NCI-H128 (cell line): ENCODE results near the gene PCGF5.
"Not testable (repeated sequence)": the region's sequence is repeated elsewhere in the genome, so short reads cannot be mapped to it uniquely, and the experiment has no call there.

Experiments used
- DNase-seq: peaks from one replicate; lab custom pipeline; 2025; ENCODE audit not compliant: unreplicated experiment; lab: John Stamatoyannopoulos, UW

PCGF5 gene

GRCh38 chr10:91220194-91220953 is at the start of gene PCGF5:
PCGF5 (plus strand) TSS chr10:91220663; CDS start chr10:91222872, 2,209 bp downstream.
- DNase-seq = peak; percentile 31

GRCh38 chr10:91171485-91171884 is 49.0 kb upstream of the PCGF5 start:
- no peak for DNase-seq

GRCh38 chr10:91172348-91172747 is 48.1 kb upstream of the PCGF5 start:
- no peak for DNase-seq

DNA sequence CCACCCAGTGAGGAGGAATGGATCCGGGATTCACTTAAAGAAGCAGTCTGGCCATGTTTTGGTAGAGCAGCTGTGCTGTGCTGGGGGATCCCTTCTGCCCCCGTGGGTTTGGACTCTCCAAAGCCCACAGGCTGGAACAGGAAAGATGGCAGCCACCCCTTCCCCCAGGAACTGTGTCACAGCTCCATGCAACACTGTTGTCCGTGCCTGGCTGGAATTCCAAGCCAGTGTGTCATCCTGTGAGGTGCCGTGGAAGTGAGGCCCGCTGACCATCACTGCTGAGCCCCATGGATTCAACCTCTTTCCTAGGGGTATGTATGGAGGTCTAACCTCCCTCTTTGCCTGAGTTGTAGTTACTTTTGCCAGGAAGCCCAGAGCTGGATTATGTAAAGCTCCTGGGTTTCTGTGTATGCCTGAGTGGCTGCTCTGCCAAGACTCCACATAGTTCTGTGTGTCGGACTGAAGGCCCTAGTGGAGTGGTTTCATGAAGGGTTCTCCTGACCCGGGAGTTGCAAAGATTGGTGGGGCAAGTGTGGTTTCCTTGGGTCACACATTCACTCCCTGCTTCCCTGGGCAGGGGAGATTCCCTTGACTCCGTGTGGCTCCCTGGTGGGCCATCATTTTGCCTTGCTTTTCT is 35.1 kb upstream of the PCGF5 start:
- DNase-seq = no peak

GRCh38 chr10:91187156-91187555 is 33.3 kb upstream of the PCGF5 start:
- DNase-seq = no peak

- DNase-seq = not testable (repeated sequence)
Observed at GRCh38 chr10:91188010-91188409, 32.5 kb upstream of the PCGF5 start.

DNA sequence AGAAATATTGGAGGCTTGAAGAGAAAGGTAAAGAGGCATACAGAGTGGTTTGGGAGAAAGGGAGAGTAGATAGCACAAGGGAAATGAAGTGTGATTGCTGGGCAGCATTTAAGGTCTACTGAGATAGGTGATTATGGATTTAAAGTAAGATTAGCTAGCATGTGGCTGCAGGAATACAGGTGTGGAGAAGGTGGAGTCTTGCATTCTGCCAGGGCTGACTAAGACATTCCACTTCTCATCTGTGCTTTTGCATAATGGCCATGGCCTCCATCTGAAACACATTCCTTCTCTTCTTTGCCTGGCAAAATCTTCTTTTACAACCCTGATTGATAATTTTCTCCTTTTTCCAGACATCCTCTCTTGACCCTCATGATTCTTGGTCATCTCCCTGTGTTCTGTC is 31.6 kb upstream of the PCGF5 start:
- DNase-seq = no peak

DNA sequence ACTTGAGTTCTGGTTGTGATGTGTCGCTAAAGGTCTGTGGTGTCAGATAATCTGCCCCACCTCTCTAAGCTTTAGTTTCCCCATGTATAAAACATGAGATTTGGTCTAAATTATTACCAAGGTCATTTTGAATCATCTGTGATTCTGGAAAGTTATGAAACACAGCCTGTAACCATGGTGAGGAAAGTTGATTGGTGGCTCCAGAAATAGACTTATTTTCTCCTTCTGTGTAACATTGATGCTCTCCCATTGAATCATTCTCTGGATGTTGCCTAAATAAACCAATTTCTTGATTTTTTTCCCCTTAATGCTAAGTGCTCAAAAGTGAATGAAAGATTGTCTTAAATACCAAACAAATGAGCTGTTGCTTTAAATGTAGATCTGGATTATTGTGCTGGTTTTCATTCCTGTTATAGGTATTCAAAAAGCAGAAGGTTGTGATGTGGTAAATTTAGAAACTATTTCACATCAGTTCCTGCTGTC is 30.0 kb upstream of the PCGF5 start:
- DNase-seq = no peak

- no peak for DNase-seq
Observed at GRCh38 chr10:91190876-91191583, 29.4 kb upstream of the PCGF5 start.

- DNase-seq = no peak
Observed at GRCh38 chr10:91191584-91191919, 28.9 kb upstream of the PCGF5 start.

DNA sequence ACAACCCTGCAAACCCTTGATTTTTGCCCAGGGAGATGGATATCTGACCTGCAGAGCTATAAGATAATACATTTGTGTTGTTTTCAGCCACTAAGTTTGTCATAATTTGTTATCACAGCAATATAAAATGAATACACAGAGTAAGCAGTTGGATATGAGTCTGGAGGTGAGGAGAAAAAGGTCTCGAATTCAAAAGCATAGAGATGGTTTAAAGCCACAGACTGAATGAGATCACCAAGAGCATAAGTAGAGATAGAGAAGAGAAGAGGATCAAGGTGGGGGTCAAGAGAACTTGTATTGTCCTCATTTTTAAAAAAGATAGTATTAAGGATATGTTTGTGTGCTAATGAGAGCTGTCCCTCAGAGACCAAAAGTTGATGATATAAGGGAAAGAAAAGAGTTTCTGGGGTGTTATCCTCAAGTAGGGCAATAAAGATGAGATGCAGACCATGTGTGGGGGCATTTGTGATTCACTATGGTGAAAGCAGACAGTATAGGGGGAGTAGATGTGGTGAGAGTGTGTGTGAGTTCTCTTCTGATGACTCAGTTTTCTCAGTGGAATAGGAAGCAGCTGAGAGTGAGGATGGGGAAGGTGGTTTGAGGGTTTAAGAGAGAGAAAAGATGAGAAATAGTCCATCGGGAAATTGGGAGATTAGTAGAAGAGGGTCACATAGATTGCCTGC is 25.8 kb upstream of the PCGF5 start:
- no peak for DNase-seq

GRCh38 chr10:91196268-91197048 is 24.0 kb upstream of the PCGF5 start:
- no peak for DNase-seq

DNA sequence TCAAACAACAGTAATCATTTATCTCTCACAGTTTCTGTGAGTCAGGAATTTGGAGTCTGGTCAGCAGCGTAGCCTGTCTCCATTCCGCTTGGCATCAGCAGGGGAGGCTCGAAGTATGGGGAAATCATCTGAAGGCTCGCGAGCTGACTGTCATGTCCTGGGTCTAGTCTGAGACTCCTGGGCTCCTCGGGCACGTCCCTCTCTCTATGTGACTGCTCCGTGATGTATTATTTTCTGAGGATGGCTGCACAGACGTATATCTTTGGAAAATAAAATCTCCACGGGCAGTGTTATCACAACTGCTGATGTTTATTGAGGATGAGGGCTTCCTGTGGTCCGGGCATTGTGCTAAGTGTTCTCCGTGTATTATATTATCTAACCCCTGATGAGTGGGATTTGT is 23.3 kb upstream of the PCGF5 start:
- no peak for DNase-seq

DNA sequence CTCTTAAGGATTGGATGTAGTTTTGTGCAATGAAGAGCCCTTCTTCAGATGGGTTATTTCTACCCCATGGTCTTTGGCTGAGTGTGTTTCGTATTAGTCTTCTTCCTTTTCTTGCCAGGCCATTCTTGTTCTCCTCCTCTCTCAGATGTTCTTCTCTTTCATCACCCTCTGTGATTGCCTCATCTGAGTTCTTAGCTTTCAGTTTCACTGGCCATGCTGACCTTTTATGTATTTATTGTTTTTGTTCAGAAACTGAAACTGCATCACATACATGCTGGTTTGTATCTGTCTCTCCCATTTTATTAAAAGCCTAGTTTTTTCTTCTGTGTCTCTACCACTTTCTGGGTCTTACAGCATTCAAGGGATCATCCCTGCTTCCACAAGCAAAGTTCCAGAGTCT is 21.7 kb upstream of the PCGF5 start:
- no peak for DNase-seq

- no peak for DNase-seq
Observed at GRCh38 chr10:91200314-91201212, 19.9 kb upstream of the PCGF5 start.

DNA sequence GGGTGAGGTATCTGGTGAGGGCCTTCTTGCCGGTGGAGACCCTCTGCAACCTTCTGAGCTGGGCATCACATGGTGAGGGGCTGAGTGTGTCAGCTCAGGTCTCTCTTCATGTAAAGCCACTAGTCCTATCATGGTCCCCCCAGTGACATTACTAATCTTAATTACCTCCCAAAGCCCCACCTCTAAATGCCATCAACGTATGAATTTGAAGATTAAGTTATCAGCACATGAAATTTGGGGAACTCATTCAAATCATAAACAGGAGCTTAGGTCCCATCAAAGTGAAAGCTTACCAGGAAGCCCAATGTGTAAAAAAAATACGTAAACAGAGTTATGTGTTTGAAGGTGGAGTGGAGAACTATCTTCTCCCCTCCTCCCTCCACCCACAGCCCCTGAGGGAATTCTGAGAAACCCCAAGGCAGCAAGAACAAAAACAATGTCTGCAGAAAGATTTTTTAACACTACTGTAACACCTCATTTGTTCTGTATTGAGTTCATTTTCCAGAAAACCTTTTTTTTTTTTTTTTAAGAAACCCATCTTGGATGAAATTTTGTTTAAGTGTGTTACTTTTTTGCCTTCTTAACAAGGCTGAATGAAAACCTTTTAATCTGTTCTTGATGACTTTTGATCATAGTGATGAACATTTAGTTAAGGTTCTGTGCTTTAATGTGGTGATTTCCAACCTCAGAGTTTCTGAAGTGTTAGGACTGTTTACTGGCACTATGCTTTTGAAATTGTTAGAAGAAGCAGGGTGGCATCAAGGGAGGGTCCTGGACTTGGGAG is 19.1 kb upstream of the PCGF5 start:
- no peak for DNase-seq

DNA sequence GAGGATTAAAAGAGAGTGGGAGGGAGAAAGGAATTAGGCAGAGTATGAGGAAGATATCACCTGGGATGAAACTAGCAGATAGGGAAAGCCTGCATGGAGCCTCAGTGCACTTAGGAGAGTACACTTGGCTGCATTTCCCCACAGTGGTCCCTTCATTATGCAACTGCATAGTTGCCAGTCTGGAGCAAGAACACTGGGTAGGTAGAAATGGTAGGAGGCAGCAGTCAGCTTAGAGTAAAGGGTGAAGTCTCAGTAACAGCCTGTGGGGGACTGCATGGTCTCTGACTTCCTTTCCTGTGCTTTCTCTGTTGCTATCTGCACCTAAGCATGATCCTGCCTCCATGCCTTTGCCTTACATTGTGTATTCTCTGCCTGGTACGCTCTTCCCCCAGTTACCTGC is 14.0 kb upstream of the PCGF5 start:
- no peak for DNase-seq

DNA sequence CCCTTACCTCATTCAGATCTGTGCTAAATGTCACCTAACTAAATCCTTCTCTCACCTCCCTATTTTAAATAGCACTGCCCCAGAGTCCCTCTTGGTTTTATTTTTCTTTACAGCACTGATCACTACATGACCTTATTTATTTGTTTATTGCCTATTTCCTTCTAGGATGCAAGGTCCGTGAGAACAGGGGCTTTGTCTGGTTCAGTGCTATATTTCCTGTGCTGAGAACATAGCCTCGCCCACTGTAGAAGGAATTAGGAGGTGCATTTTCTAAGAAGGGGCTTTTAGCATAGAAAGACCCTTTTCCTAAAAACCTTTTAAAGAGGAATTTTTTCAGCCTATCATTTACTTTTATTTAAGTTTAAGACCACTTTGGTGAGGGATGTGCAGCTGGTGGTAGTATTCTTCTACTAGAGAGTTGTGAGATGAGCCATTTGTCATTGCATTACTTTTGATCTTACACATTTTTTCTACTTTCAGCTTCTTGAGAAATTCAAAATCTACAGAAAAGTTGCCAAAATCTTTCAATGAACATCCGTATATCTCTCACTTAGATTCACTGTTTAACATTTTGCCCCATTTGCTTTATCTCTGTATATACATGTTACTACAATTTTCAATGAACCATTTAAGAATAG is 13.5 kb upstream of the PCGF5 start:
- DNase-seq = no peak
